KMS-11 (cell line): ENCODE results near the gene TSNAX.

ENCODE experiments used
- H2AFZ ChIP-seq: fragments of 200-600 bp; sonication (generic); 2 replicates; pipeline ENCODE4 v1.6.1; 2016; ENCODE audit warnings: antibody characterized with exemption, mixed run types, low read depth
- H3K27ac ChIP-seq: fragments of 200-600 bp; sonication (generic); 2 replicates; pipeline ENCODE4 v1.6.1; 2016; ENCODE audit warnings: mild to moderate bottlenecking, mixed run types
- H3K27me3 ChIP-seq: fragments of 200-600 bp; sonication (generic); 2 replicates; pipeline ENCODE4 v1.6.1; 2017; ENCODE audit warnings: mild to moderate bottlenecking, low read depth, mixed run types, moderate library complexity; ENCODE audit not compliant: insufficient read depth
- H3K36me3 ChIP-seq: fragments of 200-600 bp; sonication (generic); 2 replicates; pipeline ENCODE4 v1.6.1; 2017; ENCODE audit warnings: mild to moderate bottlenecking, mixed run types; ENCODE audit not compliant: insufficient read depth
- H3K4me1 ChIP-seq: fragments of 200-600 bp; sonication (generic); 2 replicates; pipeline ENCODE4 v1.6.1; 2016; ENCODE audit warnings: mild to moderate bottlenecking, low read depth, mixed run types; ENCODE audit not compliant: poor library complexity, severe bottlenecking
- H3K4me2 ChIP-seq: fragments of 200-600 bp; sonication (generic); 2 replicates; pipeline ENCODE4 v1.7.0; 2016; ENCODE audit warnings: mild to moderate bottlenecking, mixed run types
- H3K4me3 ChIP-seq: fragments of 200-600 bp; sonication (generic); IDR thresholded peaks from 2 replicates; pipeline ENCODE4 v1.6.1; 2017; ENCODE audit warnings: low read depth, low read length, mixed read lengths; ENCODE audit not compliant: insufficient read depth
- H3K79me2 ChIP-seq: fragments of 200-600 bp; sonication (generic); 2 replicates; pipeline ENCODE4 v1.6.1; 2016; ENCODE audit warnings: low read depth, mixed run types; ENCODE audit not compliant: insufficient read depth
- H3K9ac ChIP-seq: fragments of 200-600 bp; sonication (generic); 2 replicates; pipeline ENCODE4 v1.6.1; 2016; ENCODE audit warnings: mild to moderate bottlenecking, mixed run types
- H4K20me1 ChIP-seq: fragments of 200-600 bp; sonication (generic); 2 replicates; pipeline ENCODE4 v1.6.1; 2016; ENCODE audit warnings: mild to moderate bottlenecking, mixed run types; ENCODE audit not compliant: insufficient read depth
- TF ChIP-seq, protein P1 (sequence below): fragments of 200-600 bp; sonication (generic); conservative IDR thresholded peaks from 2 replicates; pipeline ENCODE4 v1.6.1; 2017; ENCODE audit warnings: low read depth, mild to moderate bottlenecking, antibody characterized with exemption, low read length, moderate library complexity, mixed read lengths

TSNAX gene

GRCh38 chr1:231557411-231557810 lies 28.9 kb downstream of the TSNAX start:
- Histone ChIP-seq H4K20me1 (no peaks in the 10 kb centered on the region; the same call in 1 of the 2 replicates), H3K9ac (no peak overlapping the region), H3K27ac (no peak overlapping the region), H3K79me2 (0 out of 2 replicates have a peak, but pooled peaks cover 2% of the 10 kb centered on the region), H2AFZ (no peak overlapping the region), H3K36me3 (no peaks in the 10 kb centered on the region), H3K4me2 (no peak overlapping the region), H3K4me3 (no peak overlapping the region), H3K27me3 (no peaks in the 10 kb centered on the region), H3K4me1 (no peaks in the 10 kb centered on the region)
- TF ChIP-seq, protein P1, sequence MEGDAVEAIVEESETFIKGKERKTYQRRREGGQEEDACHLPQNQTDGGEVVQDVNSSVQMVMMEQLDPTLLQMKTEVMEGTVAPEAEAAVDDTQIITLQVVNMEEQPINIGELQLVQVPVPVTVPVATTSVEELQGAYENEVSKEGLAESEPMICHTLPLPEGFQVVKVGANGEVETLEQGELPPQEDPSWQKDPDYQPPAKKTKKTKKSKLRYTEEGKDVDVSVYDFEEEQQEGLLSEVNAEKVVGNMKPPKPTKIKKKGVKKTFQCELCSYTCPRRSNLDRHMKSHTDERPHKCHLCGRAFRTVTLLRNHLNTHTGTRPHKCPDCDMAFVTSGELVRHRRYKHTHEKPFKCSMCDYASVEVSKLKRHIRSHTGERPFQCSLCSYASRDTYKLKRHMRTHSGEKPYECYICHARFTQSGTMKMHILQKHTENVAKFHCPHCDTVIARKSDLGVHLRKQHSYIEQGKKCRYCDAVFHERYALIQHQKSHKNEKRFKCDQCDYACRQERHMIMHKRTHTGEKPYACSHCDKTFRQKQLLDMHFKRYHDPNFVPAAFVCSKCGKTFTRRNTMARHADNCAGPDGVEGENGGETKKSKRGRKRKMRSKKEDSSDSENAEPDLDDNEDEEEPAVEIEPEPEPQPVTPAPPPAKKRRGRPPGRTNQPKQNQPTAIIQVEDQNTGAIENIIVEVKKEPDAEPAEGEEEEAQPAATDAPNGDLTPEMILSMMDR, result no peak

DNA sequence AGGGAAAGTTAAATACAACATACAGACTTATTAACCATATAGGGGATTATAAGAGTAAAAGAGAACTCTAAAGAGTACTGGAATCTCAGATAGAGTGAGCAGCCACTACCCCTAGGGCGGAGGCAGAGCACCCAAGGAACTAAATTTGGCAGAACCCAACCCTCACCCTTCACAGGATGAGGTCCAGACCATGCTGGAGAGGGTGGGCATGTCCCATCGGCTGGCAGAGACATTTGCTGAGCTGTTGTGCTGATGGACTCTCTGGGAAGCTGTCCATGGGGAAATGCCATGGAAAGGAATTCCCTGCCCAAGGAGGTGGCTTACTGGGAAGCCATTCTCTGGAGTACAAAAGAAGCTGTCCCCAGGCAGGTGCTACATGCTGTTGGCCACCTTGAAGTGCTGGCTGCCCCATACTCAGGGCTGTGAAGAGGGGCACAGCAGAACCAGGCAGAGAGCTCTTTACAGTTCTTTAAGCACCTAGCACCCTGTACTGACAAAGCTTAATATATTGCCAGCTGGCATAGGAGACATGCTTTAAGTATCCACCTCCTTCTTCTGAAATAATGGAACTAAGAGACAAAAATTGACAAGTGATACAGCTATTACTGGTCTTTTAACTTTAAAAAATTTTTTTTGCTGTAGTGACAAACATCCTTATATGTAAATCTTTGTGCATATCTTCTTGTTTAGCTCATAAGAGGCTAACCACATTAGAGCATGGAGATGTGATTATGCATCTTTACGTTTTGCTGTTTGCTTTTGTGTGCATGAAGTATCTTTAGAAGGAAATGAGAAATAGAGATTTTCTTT lies 29.6 kb downstream of the TSNAX start:
- no peak overlapping the region for H3K9ac ChIP-seq
- H3K27ac ChIP-seq, result no peak overlapping the region

DNA sequence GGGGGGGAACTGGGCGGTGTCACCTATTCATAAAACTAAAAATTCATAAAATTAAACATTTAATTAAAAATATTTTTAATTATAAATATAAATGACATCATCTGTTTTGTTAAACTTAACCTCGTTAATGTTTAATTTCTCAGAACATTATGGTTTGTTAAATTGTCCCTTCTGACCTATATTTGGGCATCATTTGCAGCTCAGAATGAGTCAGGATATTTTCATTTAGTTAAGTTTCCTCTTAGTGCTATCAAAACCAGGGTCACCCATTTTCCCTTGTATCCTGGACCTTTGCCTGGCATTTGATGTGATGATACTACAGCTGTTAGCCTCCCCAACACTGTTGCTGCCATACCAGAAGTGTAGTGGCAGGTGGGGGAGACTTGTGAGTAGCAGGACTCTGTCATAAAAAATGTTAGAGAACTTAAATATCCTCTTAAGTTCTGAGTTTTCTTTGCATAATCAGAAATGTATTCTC lies 30.3 kb downstream of the TSNAX start:
- no peak overlapping the region for H3K9ac ChIP-seq
- no peak overlapping the region for H2AFZ ChIP-seq
- TF ChIP-seq, protein P1, result no peak
- no peak overlapping the region for H3K27ac ChIP-seq
- H3K4me2 ChIP-seq, result no peak overlapping the region
- H4K20me1 ChIP-seq, result no peaks in the 10 kb centered on the region; the same call in 1 of the 2 replicates
- no peaks in the 10 kb centered on the region for H3K36me3 ChIP-seq
- H3K27me3 ChIP-seq, result no peaks in the 10 kb centered on the region
- H3K4me1 ChIP-seq, result no peaks in the 10 kb centered on the region
- H3K79me2 ChIP-seq, result no peaks in the 10 kb centered on the region
- H3K4me3 ChIP-seq, result no peak overlapping the region

More for the DNA sequence above, 29.6 kb downstream of the TSNAX start:
- Histone ChIP-seq H3K4me2 (no peak overlapping the region), H3K4me1 (no peaks in the 10 kb centered on the region), H2AFZ (no peak overlapping the region), H3K4me3 (no peak overlapping the region), H3K79me2 (no peaks in the 10 kb centered on the region), H4K20me1 (no peaks in the 10 kb centered on the region; the same call in 1 of the 2 replicates), H3K36me3 (no peaks in the 10 kb centered on the region), H3K27me3 (no peaks in the 10 kb centered on the region)
- TF ChIP-seq, protein P1, result no peak

GRCh38 chr1:231561647-231562383 lies 33.3 kb downstream of the TSNAX start:
- no peak overlapping the region for H3K4me3 ChIP-seq
- H3K4me2 ChIP-seq, result no peak overlapping the region
- H4K20me1 ChIP-seq, result no peaks in the 10 kb centered on the region; the same call in 1 of the 2 replicates
- no peaks in the 10 kb centered on the region for H3K79me2 ChIP-seq
- H3K9ac ChIP-seq, result no peak overlapping the region
- H3K27ac ChIP-seq, result no peak overlapping the region
- TF ChIP-seq, protein P1, result no peak
- H3K27me3 ChIP-seq, result no peaks in the 10 kb centered on the region
- no peaks in the 10 kb centered on the region; the same call in 1 of the 2 replicates for H3K36me3 ChIP-seq
- no peak overlapping the region for H2AFZ ChIP-seq
- no peaks in the 10 kb centered on the region for H3K4me1 ChIP-seq
